ENCODE results near the gene PLPPR1. TPM values are rescaled to one million over a fixed set of nuclear protein-coding genes. Genes with fewer than 3 reads are reported as not detected.

Gene PLPPR1
- total RNA-seq, 1 experiment from 2014 or later: 2.4 TPM

- Histone ChIP-seq H2BK5ac (ENCODE audit: insufficient read length, low read length) (no peak overlapping the region), H3K9ac (ENCODE audit: extremely low read depth, insufficient read length, low read length) (no peak overlapping the region), H3T11ph (ENCODE audit: low read length) (no peak overlapping the region), H4K20me1 (ENCODE audit: control insufficient read depth, insufficient read depth, insufficient read length) (no peaks in the 10 kb centered on the region), H2BK12ac (ENCODE audit: insufficient read length, low read depth, low read length) (no peak overlapping the region), H3K23ac (ENCODE audit: insufficient read length, low read depth, low read length) (no peak overlapping the region), H3K14ac (ENCODE audit: insufficient read depth, low read length) (no peak overlapping the region), H3K27me3 (ENCODE audit: insufficient read depth, low read length) (no peaks in the 10 kb centered on the region), H3K9me3 (ENCODE audit: control insufficient read depth, low read depth, low read length) (no peaks in the 10 kb centered on the region), H3K4me1 (ENCODE audit: insufficient read depth, low read length) (peaks cover 2% of the 10 kb centered on the region; the same call in 1 of the 2 replicates), H2AK5ac (ENCODE audit: insufficient read length, low read length) (no peak overlapping the region), H2AFZ (ENCODE audit: low read length) (no peak overlapping the region), H3K79me1 (ENCODE audit: insufficient read depth, low read depth, low read length, poor library complexity, severe bottlenecking) (no peaks in the 10 kb centered on the region), H4K5ac (ENCODE audit: insufficient read length, low read depth, low read length) (no peak overlapping the region), H3K27ac (ENCODE audit: insufficient read length, low read depth, low read length) (no peak overlapping the region), H3K56ac (ENCODE audit: insufficient read length, low read depth, low read length) (no peak overlapping the region), H2BK15ac (ENCODE audit: low read depth, low read length) (no peak overlapping the region), H2BK120ac (ENCODE audit: low read depth, low read length, poor library complexity, severe bottlenecking) (no peak overlapping the region), H4K8ac (replicated peaks; ENCODE audit: insufficient read length, low read depth, low read length) (peak overlapping the region; percentile 27), H3K23me2 (ENCODE audit: insufficient read length, low read depth, low read length, poor library complexity, severe bottlenecking) (no peaks in the 10 kb centered on the region), H4K91ac (ENCODE audit: insufficient read length, low read depth, low read length) (no peak overlapping the region), H2BK20ac (ENCODE audit: low read depth, low read length, poor library complexity, severe bottlenecking) (no peak overlapping the region), H3K79me2 (ENCODE audit: insufficient read depth, low read length) (0 out of 2 replicates have a peak, but pooled peaks cover 1% of the 10 kb centered on the region), H3K4me2 (ENCODE audit: insufficient read depth, insufficient read length, low read length) (no peak overlapping the region), H3K18ac (ENCODE audit: insufficient read length, low read depth, low read length) (no peak overlapping the region), H3K4ac (ENCODE audit: low read depth, low read length) (no peak overlapping the region)
- TF ChIP-seq CTCF (conservative IDR thresholded peaks at IDR 0.05): no peak
- Mint-ChIP-seq H3K36me3 (ENCODE audit: insufficient read depth in 1 of 3, low read depth in 3 of 3) (no peaks in the 10 kb centered on the region), H3K4me1 (peaks cover 16 to 17% of the 10 kb centered on the region in 2 experiments), H3K27ac (no peak overlapping the region), H3K27me3 (ENCODE audit: low read depth) (no peaks in the 10 kb centered on the region), H3K4me3 (no peak overlapping the region), H3K9me3 (no peaks in the 10 kb centered on the region)
- no peak for DNase-seq
These were observed 236.7 kb downstream of the PLPPR1 start for GRCh38 chr9:101265261-101265660.
